Measurements from ENCODE around the gene OPCML.

OPCML gene

GRCh38 chr11:132811649-132812048, 720.7 kb downstream of the OPCML start:
- ChIA-PET POLR2A (ENCODE audit: low non-redundant PET) (no interaction called here), CTCF (no interaction called here)
- no peak for TF ChIP-seq CTCF (conservative IDR thresholded peaks at IDR 0.05; ENCODE audit: low read depth)
- DNase-seq (ENCODE audit: low spot score): no peak
- H3K27ac ChIP-seq: no peak overlapping the region

- no peak overlapping the region for H3K27ac ChIP-seq
- DNase-seq (ENCODE audit: low spot score): no peak
- TF ChIP-seq CTCF (conservative IDR thresholded peaks at IDR 0.05; ENCODE audit: low read depth): no peak
- ChIA-PET POLR2A (ENCODE audit: low non-redundant PET) (no interaction called here), CTCF (no interaction called here)
Measured at GRCh38 chr11:132809070-132809469, 723.2 kb downstream of the OPCML start.

- ChIA-PET CTCF (no interaction called here), POLR2A (ENCODE audit: low non-redundant PET) (no interaction called here)
- DNase-seq (ENCODE audit: low spot score): no peak
- no peak overlapping the region for H3K27ac ChIP-seq
- TF ChIP-seq CTCF (conservative IDR thresholded peaks at IDR 0.05; ENCODE audit: low read depth): no peak
Measured at GRCh38 chr11:132804258-132804657, 728.0 kb downstream of the OPCML start.

GRCh38 chr11:132803436-132803835, 728.9 kb downstream of the OPCML start:
- no peak for TF ChIP-seq CTCF (conservative IDR thresholded peaks at IDR 0.05; ENCODE audit: low read depth)
- ChIA-PET CTCF (no interaction called here), POLR2A (ENCODE audit: low non-redundant PET) (no interaction called here)
- H3K27ac ChIP-seq: no peak overlapping the region
- DNase-seq (ENCODE audit: low spot score): no peak

- H3K27ac ChIP-seq: no peak overlapping the region
- ChIA-PET POLR2A (ENCODE audit: low non-redundant PET) (no interaction called here), CTCF (no interaction called here)
- TF ChIP-seq CTCF (conservative IDR thresholded peaks at IDR 0.05; ENCODE audit: low read depth): no peak
- DNase-seq (ENCODE audit: low spot score): no peak
Measured at GRCh38 chr11:132802947-132803346, 729.4 kb downstream of the OPCML start.

- POLR2A ChIA-PET (ENCODE audit: low non-redundant PET): no interaction called here
- no peak overlapping the region for H3K27ac ChIP-seq
- no peak for TF ChIP-seq CTCF (conservative IDR thresholded peaks at IDR 0.05; ENCODE audit: low read depth)
- no peak for DNase-seq (ENCODE audit: low spot score)
- CTCF ChIA-PET: interaction anchor here (0.8 kb wide), 1 partner anchor 19 kb away, joined by 3 read pairs; no protein-coding TSS in a partner anchor
Measured at GRCh38 chr11:132793831-132794230, 738.5 kb downstream of the OPCML start.
